Ovary (tissue), 3 donors: ENCODE measurements around the gene CDCA4.

Experiments
- CTCF ChIP-seq, 3 donors: fragments of 450-650 bp in 2 of 3; fragments of 200-600 bp in 1 of 3; IDR thresholded peaks; one replicate each; pipeline versions ENCODE4 v1.5.1 to v1.8.0; 2016 to 2022; ENCODE audit warnings: antibody characterized with exemption in 3 of 3, mild to moderate bottlenecking in 1 of 3
- POLR2A ChIP-seq: fragments of 450-650 bp; IDR thresholded peaks from one replicate; pipeline ENCODE4 v1.6.1; 2017; ENCODE audit warnings: antibody characterized with exemption, mild to moderate bottlenecking, moderate library complexity
- donor health status: DM: no; HTN: no; CAD: no.

GRCh38 chr14:105034315-105035039, 13.6 kb upstream of the CDCA4 start:
- no peak for TF ChIP-seq CTCF (IDR thresholded peaks at IDR 0.05)
- TF ChIP-seq POLR2A: no peak
